Naive thymus-derived CD4-positive, alpha-beta T cell (primary cell): ENCODE results near the gene TTC34. TPM values are rescaled to one million over a fixed set of nuclear protein-coding genes. Genes with fewer than 3 reads are reported as not detected.

ENCODE experiments used
- ATAC-seq: fragments of 150-1000 bp; cut with Tn5 transposase; 2 replicates; pipeline ENCODE4 v1.10.0; 2021; ENCODE audit warnings: mild to moderate bottlenecking, moderate library complexity
- CTCF ChIA-PET: fragments of 350-600 bp; sonication (Branson Sonifier 250); formaldehyde crosslinking; loops from one replicate; lab custom pipeline; 2021; ENCODE audit warnings: antibody characterized with exemption; lab: Charles Lee
- POLR2A ChIA-PET: fragments of 350-600 bp; sonication (Branson Sonifier 250); formaldehyde crosslinking; loops from one replicate; lab custom pipeline; 2021; ENCODE audit warnings: antibody characterized with exemption, inconsistent platforms; lab: Charles Lee
- DNase-seq, 9 donors: peaks; one replicate each; pipeline versions ENCODE4 v3.0.0 to v3.0.0-alpha.2; 2020 to 2022; ENCODE audit warnings: mixed read lengths in 1 of 9
- H3K27ac ChIP-seq: one replicate; pipeline ENCODE4 v1.7.0; 2013; ENCODE audit warnings: mild to moderate bottlenecking, low read depth, low read length, moderate library complexity
- H3K27me3 ChIP-seq, 2 donors: one replicate each; pipeline ENCODE4 v1.7.0; 2013; ENCODE audit warnings: low read length in 2 of 2, mild to moderate bottlenecking in 2 of 2, moderate library complexity in 2 of 2; ENCODE audit not compliant: control insufficient read depth in 2 of 2, insufficient read depth in 2 of 2
- H3K36me3 ChIP-seq, 3 experiments: 1 replicate in 2 of 3; 2 replicates in 1 of 3; pipeline ENCODE4 v1.7.0; 2013; ENCODE audit warnings: low read length in 3 of 3, mild to moderate bottlenecking in 3 of 3, moderate library complexity in 1 of 3; ENCODE audit not compliant: insufficient read depth in 3 of 3, control insufficient read depth in 2 of 3
- H3K4me1 ChIP-seq, 2 donors: one replicate each; pipeline ENCODE4 v1.7.0; 2013; ENCODE audit warnings: low read length in 2 of 2, mild to moderate bottlenecking in 2 of 2, moderate library complexity in 1 of 2; ENCODE audit not compliant: control insufficient read depth in 2 of 2, insufficient read depth in 2 of 2
- H3K4me3 ChIP-seq: 2 replicates; pipeline ENCODE4 v1.7.0; 2013; ENCODE audit warnings: mild to moderate bottlenecking, low read length
- H3K9me3 ChIP-seq, 3 experiments: 1 replicate in 2 of 3; 2 replicates in 1 of 3; pipeline ENCODE4 v1.7.0; 2013; ENCODE audit warnings: low read length in 3 of 3; ENCODE audit not compliant: control insufficient read depth in 2 of 3
- H3K27ac Mint-ChIP-seq, 9 donors: one replicate each; pipeline ENCODE4 v1.8.0; 2020 to 2022; ENCODE audit warnings: mixed read lengths in 9 of 9, mild to moderate bottlenecking in 8 of 9, moderate library complexity in 5 of 9, inconsistent platforms in 2 of 9
- H3K27me3 Mint-ChIP-seq, 5 donors: one replicate each; pipeline ENCODE4 v1.8.0; 2021 to 2022; ENCODE audit warnings: mixed read lengths in 5 of 5, mild to moderate bottlenecking in 1 of 5
- H3K36me3 Mint-ChIP-seq, 5 donors: one replicate each; pipeline ENCODE4 v1.8.0; 2020 to 2022; ENCODE audit warnings: mixed read lengths in 5 of 5, mild to moderate bottlenecking in 3 of 5, inconsistent platforms in 1 of 5
- H3K4me1 Mint-ChIP-seq, 7 donors: one replicate each; pipeline ENCODE4 v1.8.0; 2020 to 2022; ENCODE audit warnings: mixed read lengths in 7 of 7, mild to moderate bottlenecking in 3 of 7, inconsistent platforms in 1 of 7
- H3K4me3 Mint-ChIP-seq, 10 donors: one replicate each; pipeline ENCODE4 v1.8.0; 2020 to 2022; ENCODE audit warnings: mild to moderate bottlenecking in 10 of 10, mixed read lengths in 10 of 10, moderate library complexity in 6 of 10, inconsistent platforms in 2 of 10
- H3K9me3 Mint-ChIP-seq, 11 donors: one replicate each; pipeline ENCODE4 v1.8.0; 2020 to 2022; ENCODE audit warnings: mixed read lengths in 11 of 11, mild to moderate bottlenecking in 4 of 11, inconsistent platforms in 1 of 11, moderate library complexity in 1 of 11
- intact Hi-C, 2 donors: fragments of 100-400 bp; cut with micrococcal nuclease; formaldehyde crosslinking; loops; one replicate each; pipeline ENCODE4 v1.15.1; 2023
- polyA plus RNA-seq, 2 donors: library from polyadenylated mRNA; unstranded; fragments of 300-500 nt; fragmentation: Illumina TruSeq; gene quantifications; one replicate each; pipeline ENCODE4 v1.2.3, GENCODE V29; 2021
- total RNA-seq, 6 experiments: library from RNA in 5 of 6; stranded (reverse) in 5 of 6; gene quantifications; 1 replicate in 5 of 6; 2 replicates in 1 of 6; pipeline ENCODE4 v1.2.3 and lab custom pipeline; 2021 to 2026

Gene TTC34
- total and polyA plus RNA-seq, 7 experiments from 2014 or later: 0.28 to 8.0 (median 2.1) TPM

DNA sequence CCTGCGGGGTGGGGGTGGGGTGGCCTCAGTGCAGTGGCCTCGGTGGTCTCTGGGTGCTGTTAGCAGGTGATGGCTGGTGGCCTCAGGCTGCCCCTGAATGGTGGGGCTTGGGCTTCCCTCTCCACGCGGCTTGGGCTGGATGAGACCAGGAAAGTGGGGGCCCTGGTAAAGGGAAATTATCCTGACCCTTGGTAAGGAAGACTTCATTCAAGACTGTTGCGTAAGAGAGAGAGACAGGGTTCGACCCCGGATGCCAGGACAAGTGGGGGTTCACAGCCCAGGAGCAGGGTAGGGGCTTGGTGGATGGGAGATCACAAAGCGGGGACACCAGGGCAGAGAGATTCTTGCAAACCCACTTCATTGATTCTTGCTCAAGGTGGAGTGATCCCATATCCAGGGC lies 5.5 kb upstream of the TTC34 start:
- Mint-ChIP-seq H3K27me3 (peaks cover 0 to 9% (median 0%) of the 10 kb centered on the region in 5 donors), H3K27ac (no peak overlapping the region), H3K4me3 (no peak overlapping the region), H3K36me3 (no peaks in the 10 kb centered on the region), H3K4me1 (no peaks in the 10 kb centered on the region), H3K9me3 (no peaks in the 10 kb centered on the region)
- ChIA-PET CTCF (no interaction called here), POLR2A (no interaction called here)
- Histone ChIP-seq H3K36me3 (no peaks in the 10 kb centered on the region), H3K4me3 (no peak overlapping the region), H3K27me3 (no peaks in the 10 kb centered on the region), H3K27ac (no peak overlapping the region), H3K4me1 (no peaks in the 10 kb centered on the region), H3K9me3 (peaks cover 0 to under 1% (median 0%) of the 10 kb centered on the region in 3 experiments)
- ATAC-seq (no peak), DNase-seq (no peak)
- intact Hi-C loops: no loop called here

DNA sequence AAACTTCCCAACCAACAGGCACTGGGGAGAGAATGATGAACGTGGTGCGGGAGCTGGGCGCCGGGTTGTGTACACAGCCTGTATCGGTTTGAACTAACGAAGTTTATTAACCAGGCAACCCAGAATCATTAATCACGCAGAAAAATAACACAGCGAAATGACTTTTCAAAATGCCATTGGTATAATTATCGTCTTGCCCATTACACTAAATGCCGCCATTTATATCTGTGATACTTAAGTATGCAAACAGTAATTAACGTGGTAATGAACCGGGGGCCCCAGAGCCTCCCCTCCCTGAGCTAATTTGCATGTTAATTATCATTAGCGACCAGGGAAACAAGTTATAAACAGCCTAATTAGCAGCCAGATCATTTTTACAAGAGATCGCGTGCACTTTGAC lies 5.1 kb upstream of the TTC34 start:
- intact Hi-C loops: no loop called here
- Histone ChIP-seq H3K27me3 (no peaks in the 10 kb centered on the region), H3K4me3 (no peak overlapping the region), H3K4me1 (no peaks in the 10 kb centered on the region), H3K9me3 (no peaks in the 10 kb centered on the region), H3K27ac (no peak overlapping the region), H3K36me3 (no peaks in the 10 kb centered on the region)
- DNase-seq: no peak
- H3K27me3 Mint-ChIP-seq: peaks cover 0 to 9% (median 0%) of the 10 kb centered on the region in 5 donors
- POLR2A ChIA-PET: no interaction called here
- no peak overlapping the region for H3K4me3 Mint-ChIP-seq
- CTCF ChIA-PET: no interaction called here
- no peaks in the 10 kb centered on the region for H3K9me3 Mint-ChIP-seq
- H3K4me1 Mint-ChIP-seq: no peaks in the 10 kb centered on the region
- H3K27ac Mint-ChIP-seq: no peak overlapping the region
- no peaks in the 10 kb centered on the region for H3K36me3 Mint-ChIP-seq
- no peak for ATAC-seq

DNA sequence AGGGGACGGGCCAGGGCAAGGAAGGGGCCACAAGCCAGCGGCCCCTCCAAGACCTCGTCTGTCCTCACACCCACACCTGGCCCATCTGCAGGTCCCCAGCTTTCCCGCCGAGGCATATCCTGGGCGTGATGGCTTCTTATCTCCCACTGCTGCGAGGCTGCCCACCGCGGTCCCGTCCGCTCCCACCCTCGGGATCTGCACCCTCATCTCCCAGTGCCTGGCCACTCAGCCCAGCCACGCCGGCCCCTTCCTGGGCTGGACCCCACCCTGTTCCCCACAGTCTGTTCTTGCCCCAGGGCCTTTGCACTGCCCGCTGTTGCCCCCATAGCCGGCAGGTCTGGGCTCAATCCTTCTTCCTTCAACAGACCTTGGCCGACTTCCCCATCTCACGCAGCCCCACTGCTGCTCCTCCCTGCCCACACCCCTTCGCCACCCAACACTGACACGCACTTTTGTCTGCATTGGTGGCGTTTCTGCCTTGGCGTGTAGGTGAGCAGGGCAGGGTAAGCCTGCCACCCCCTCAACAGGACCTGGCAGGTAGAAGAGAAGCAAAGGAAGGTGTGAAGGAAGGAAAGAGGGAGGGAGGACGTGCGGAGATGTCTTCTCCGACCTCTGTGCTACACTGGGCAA lies 4.4 kb upstream of the TTC34 start:
- H3K27ac Mint-ChIP-seq: no peak overlapping the region
- intact Hi-C loops: no loop called here
- Histone ChIP-seq H3K9me3 (no peaks in the 10 kb centered on the region), H3K4me3 (no peak overlapping the region), H3K36me3 (no peaks in the 10 kb centered on the region), H3K4me1 (no peaks in the 10 kb centered on the region), H3K27ac (no peak overlapping the region), H3K27me3 (no peaks in the 10 kb centered on the region)
- H3K27me3 Mint-ChIP-seq: peaks cover 0 to 9% (median 0%) of the 10 kb centered on the region in 5 donors
- DNase-seq (no peak), ATAC-seq (no peak)
- no peaks in the 10 kb centered on the region for H3K9me3 Mint-ChIP-seq
- ChIA-PET CTCF (no interaction called here), POLR2A (no interaction called here)
- H3K4me3 Mint-ChIP-seq: no peak overlapping the region
- H3K4me1 Mint-ChIP-seq: peaks cover 0 to 3% (median 0%) of the 10 kb centered on the region in 7 donors
- H3K36me3 Mint-ChIP-seq: no peaks in the 10 kb centered on the region

DNA sequence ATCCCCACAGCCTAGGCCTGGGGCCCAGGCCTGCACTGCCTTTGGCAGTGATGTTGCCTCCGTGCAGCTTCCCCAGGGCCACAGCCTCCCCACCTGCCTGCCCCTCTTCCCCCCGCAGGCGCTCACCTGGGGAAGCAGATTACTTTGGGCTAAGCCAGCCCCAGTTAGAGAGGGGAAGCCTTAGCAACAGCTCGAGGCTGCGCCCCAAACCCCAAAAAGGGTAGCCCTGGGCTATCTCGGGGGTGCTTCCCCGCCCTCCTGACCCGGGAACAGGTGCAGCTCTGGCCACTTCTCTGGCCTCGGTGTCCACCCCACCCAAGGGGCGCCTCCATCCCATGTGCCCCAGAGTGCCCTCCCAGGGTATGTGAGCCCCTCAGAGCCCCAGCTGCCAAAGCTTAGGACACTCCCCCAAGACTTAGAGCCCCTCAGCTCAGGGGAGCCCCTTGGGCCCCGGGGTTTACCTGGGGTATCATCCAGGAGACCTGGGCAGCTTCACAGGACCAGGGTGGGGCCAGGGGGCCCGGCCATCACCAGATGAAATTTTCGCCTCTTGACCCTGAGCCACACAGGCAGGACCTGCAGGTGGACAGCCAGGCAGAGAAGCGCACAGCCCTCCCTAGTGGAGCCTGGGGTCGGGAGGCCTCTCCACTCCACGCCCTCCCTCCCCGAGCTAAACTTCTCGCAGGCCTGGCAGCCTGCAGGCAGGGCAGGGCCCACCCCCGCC lies 3.3 kb upstream of the TTC34 start:
- H3K36me3 ChIP-seq: no peaks in the 10 kb centered on the region
- intact Hi-C loops: no loop called here

DNA sequence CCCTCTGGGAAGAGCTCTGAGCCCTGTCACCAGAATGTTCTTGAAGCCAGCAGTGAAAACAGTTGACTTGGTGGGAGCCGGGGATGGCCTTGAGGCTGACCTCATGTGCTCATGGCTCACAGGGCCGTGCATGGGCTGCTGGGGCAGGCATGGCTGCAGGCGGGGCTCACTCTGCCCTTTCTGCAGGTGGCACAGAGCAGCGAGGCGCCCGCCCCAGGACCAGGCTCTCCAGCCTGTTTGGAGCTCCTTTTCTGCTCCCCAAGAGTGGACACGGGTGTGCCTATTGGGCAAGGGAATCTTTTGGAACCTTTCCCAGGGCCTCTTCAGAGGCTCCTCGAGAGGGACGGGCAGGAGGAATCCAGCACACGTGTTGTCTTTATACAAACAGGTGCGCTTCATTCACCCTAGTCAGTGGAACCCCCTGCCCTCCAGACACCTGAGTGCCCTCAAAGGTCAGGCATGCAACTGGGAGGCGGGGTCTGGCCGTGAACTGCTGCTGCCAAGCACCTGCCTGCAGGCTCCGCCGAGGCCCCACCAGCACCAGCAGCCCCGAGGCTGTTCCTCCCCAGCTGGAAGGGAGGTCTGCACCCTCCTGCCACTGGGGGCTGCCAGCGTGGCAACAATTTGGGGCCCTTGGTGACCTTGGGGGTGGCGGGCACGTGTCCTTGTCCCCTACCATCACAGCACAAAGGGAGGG lies 2.6 kb upstream of the TTC34 start:
- Mint-ChIP-seq H3K36me3 (no peaks in the 10 kb centered on the region), H3K4me1 (peaks cover 0 to 3% (median 0%) of the 10 kb centered on the region in 7 donors), H3K4me3 (no peak overlapping the region), H3K9me3 (no peaks in the 10 kb centered on the region), H3K27ac (no peak overlapping the region), H3K27me3 (peaks cover 0 to 9% (median 0%) of the 10 kb centered on the region in 5 donors)
- Histone ChIP-seq H3K27me3 (no peaks in the 10 kb centered on the region), H3K4me1 (no peaks in the 10 kb centered on the region), H3K36me3 (no peaks in the 10 kb centered on the region), H3K4me3 (no peak overlapping the region), H3K27ac (no peak overlapping the region), H3K9me3 (no peaks in the 10 kb centered on the region)
- intact Hi-C loops: no loop called here
- no peak for DNase-seq
- ChIA-PET POLR2A (no interaction called here), CTCF (no interaction called here)
- ATAC-seq: no peak

More for the DNA sequence above, 3.3 kb upstream of the TTC34 start:
- no peak overlapping the region for H3K4me3 ChIP-seq
- Mint-ChIP-seq H3K4me3 (no peak overlapping the region), H3K27ac (no peak overlapping the region), H3K27me3 (peaks cover 0 to 9% (median 0%) of the 10 kb centered on the region in 5 donors), H3K36me3 (no peaks in the 10 kb centered on the region), H3K9me3 (no peaks in the 10 kb centered on the region), H3K4me1 (peaks cover 0 to 3% (median 0%) of the 10 kb centered on the region in 7 donors)
- POLR2A ChIA-PET: no interaction called here
- ATAC-seq: no peak
- CTCF ChIA-PET: no interaction called here
- H3K9me3 ChIP-seq: no peaks in the 10 kb centered on the region
- no peaks in the 10 kb centered on the region for H3K27me3 ChIP-seq
- DNase-seq: no peak
- no peak overlapping the region for H3K27ac ChIP-seq
- H3K4me1 ChIP-seq: no peaks in the 10 kb centered on the region

DNA sequence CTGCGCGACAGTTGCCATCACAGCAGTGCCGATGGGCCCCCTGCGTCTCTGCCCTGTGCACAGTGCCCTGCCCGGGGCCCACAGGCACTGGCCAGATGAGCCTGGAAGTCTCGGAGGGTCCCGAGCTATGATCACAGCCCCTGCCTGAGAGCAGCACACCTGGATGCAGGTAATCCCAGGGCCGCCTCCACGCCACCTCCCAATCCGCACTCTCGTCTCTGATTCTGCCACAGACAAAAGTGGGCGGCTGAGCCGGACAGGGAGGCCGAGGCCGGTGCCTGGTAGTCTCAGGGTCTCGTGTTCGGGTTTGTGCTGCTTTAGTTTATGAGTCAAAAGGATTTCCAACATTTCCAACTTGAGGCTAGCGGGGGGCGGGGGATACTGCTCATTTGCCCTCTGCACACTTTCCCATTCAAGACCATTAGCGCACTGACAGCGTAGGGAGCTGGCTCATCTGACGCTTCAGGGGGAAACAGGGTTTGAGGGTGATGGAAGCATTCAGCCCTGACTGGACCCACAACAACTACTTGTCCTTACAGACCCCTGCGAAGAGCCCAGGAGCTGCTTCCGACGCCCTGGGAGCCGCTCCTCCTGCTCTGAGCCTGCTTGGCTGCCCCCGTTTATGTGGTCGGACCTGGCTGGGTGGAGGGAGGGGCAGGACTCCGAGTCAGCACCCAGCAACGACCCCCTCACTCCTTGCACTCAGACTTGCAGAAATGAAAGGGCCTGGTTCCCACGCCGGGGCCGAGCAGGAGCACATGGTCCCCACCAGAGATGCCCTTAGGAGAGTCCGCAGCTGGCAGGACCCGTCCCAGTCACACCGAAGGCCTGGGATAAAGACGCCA lies 1.8 kb upstream of the TTC34 start:
- Histone ChIP-seq H3K27ac (no peak overlapping the region), H3K27me3 (no peaks in the 10 kb centered on the region), H3K4me1 (no peaks in the 10 kb centered on the region), H3K36me3 (no peaks in the 10 kb centered on the region), H3K4me3 (no peak overlapping the region), H3K9me3 (no peaks in the 10 kb centered on the region)
- DNase-seq (no peak), ATAC-seq (no peak)
- CTCF ChIA-PET: no interaction called here
- POLR2A ChIA-PET: no interaction called here
- Mint-ChIP-seq H3K9me3 (no peaks in the 10 kb centered on the region), H3K4me1 (peaks cover 0 to 3% (median 0%) of the 10 kb centered on the region in 7 donors), H3K27ac (no peak overlapping the region), H3K27me3 (peaks cover 0 to 9% (median 0%) of the 10 kb centered on the region in 5 donors), H3K36me3 (no peaks in the 10 kb centered on the region), H3K4me3 (no peak overlapping the region)
- intact Hi-C loops: no loop called here
